Measurements from ENCODE around the gene IL19. TPM values are rescaled to one million over a fixed set of nuclear protein-coding genes. Genes with fewer than 3 reads are reported as not detected.
A peak's percentile ranks its signal among the peaks of the same experiment; 100 is the strongest.

IL19 gene
- total and polyA plus RNA-seq, 4 donors, result not detected

DNA sequence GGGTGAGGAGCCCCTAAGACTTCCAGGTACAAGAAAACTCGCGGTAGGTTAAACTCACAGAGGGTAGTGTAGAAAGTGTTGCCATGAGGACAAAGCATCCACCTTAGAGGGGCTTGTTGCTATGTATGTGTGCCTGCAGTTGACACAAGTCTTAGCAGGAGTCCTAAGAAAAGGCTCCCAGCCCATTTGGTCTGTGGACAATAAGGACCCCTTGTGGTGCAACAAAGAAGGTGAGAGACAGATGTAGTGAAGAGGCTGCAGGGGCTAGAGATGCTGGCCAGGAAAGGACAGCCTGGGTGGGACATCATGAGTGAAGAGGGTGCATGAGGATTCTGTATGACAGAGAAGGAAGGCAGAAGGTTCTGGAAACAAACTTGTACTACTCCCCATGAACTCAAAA is 38.0 kb downstream of the IL19 start:
- Histone ChIP-seq H3K4me1 (ENCODE audit: control insufficient read depth in 4 of 4, insufficient read depth in 4 of 4, low read length in 3 of 4) (no peaks in the 10 kb centered on the region), H3K27me3 (ENCODE audit: control insufficient read depth in 4 of 4, insufficient read depth in 4 of 4, low read length in 3 of 4) (no peaks in the 10 kb centered on the region), H3K9ac (ENCODE audit: low read depth in 1 of 2, low read length in 2 of 2) (no peak overlapping the region), H3K36me3 (ENCODE audit: control insufficient read depth in 4 of 4, insufficient read depth in 3 of 4, low read depth in 1 of 4, low read length in 3 of 4) (no peaks in the 10 kb centered on the region), H3K9me3 (ENCODE audit: control insufficient read depth in 4 of 4, low read length in 3 of 4) (peaks cover 3 to 23% (median 9%) of the 10 kb centered on the region in 4 donors), H3K27ac (ENCODE audit: low read depth in 1 of 2, low read length in 2 of 2) (no peak overlapping the region), H3K4me3 (ENCODE audit: low read depth in 1 of 3, low read length in 3 of 3) (no peak overlapping the region)
- WGBS, result 61% methylated on average over 2 of the region's 2 CpGs
- no peak for DNase-seq (ENCODE audit: low spot score)
- TF ChIP-seq TAF1 (conservative IDR thresholded peaks at IDR 0.05), result no peak
- no peak for TF ChIP-seq HNF4G (IDR thresholded peaks at IDR 0.05)
- TF ChIP-seq, protein P1, sequence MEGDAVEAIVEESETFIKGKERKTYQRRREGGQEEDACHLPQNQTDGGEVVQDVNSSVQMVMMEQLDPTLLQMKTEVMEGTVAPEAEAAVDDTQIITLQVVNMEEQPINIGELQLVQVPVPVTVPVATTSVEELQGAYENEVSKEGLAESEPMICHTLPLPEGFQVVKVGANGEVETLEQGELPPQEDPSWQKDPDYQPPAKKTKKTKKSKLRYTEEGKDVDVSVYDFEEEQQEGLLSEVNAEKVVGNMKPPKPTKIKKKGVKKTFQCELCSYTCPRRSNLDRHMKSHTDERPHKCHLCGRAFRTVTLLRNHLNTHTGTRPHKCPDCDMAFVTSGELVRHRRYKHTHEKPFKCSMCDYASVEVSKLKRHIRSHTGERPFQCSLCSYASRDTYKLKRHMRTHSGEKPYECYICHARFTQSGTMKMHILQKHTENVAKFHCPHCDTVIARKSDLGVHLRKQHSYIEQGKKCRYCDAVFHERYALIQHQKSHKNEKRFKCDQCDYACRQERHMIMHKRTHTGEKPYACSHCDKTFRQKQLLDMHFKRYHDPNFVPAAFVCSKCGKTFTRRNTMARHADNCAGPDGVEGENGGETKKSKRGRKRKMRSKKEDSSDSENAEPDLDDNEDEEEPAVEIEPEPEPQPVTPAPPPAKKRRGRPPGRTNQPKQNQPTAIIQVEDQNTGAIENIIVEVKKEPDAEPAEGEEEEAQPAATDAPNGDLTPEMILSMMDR (IDR thresholded peaks at IDR 0.05; ENCODE audit: low read depth, low read length, missing input control), result peak; percentile 25
- no peak for TF ChIP-seq GABPA (IDR thresholded peaks at IDR 0.05 in 1 of 2, conservative IDR thresholded peaks at IDR 0.05 in 1 of 2)
- no peak for TF ChIP-seq RXRA (IDR thresholded peaks at IDR 0.05)
- TF ChIP-seq FOXA1 (IDR thresholded peaks at IDR 0.05), result no peak
- TF ChIP-seq MAX (IDR thresholded peaks at IDR 0.05), result no peak
- TF ChIP-seq NR2F2 (IDR thresholded peaks at IDR 0.05), result no peak
- TF ChIP-seq RAD21 (IDR thresholded peaks at IDR 0.05), result peak; percentile 68 to 70
- TF ChIP-seq, protein P2, sequence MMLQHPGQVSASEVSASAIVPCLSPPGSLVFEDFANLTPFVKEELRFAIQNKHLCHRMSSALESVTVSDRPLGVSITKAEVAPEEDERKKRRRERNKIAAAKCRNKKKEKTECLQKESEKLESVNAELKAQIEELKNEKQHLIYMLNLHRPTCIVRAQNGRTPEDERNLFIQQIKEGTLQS (IDR thresholded peaks at IDR 0.05), result no peak
- no peak for TF ChIP-seq YY1 (IDR thresholded peaks at IDR 0.05)
- no peak for TF ChIP-seq EGR1 (IDR thresholded peaks at IDR 0.05; ENCODE audit: low read depth in 2 of 2)
- no peak for TF ChIP-seq SP1 (IDR thresholded peaks at IDR 0.05)
- no peak for TF ChIP-seq ZBTB33 (IDR thresholded peaks at IDR 0.05)
- no peak for TF ChIP-seq REST (IDR thresholded peaks at IDR 0.05)

DNA sequence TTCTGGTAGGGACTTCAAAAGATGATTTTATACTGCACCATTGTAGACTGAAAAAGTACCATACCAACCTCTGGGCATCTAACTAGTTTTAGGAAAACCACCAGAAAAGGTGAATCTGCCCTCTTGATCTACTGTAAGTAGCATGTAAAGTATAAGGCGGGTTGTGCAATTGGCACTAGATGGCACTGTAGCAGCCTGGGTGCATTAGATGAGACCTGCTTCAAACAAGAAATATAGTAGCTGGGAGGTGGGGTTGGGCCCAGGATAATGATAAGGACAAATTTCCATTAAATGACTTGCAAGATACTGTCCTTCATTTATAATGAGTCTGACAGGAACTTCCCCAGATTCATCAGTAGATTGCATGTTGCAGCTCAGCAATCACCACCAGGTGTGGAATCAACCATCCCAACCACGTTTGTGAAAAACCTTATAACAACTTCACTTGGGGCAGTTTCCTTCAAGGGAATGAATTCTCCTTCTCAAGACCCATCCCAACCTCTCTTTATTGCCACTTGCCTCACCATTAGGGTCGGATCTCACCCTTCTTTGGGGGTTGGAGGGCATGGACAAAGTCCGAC is 39.0 kb downstream of the IL19 start:
- Histone ChIP-seq H3K4me1 (ENCODE audit: control insufficient read depth in 4 of 4, insufficient read depth in 4 of 4, low read length in 3 of 4) (peaks cover 0 to 1% (median 0%) of the 10 kb centered on the region in 4 donors), H3K9ac (ENCODE audit: low read depth in 1 of 2, low read length in 2 of 2) (no peak overlapping the region), H3K27me3 (ENCODE audit: control insufficient read depth in 4 of 4, insufficient read depth in 4 of 4, low read length in 3 of 4) (no peaks in the 10 kb centered on the region), H3K36me3 (ENCODE audit: control insufficient read depth in 4 of 4, insufficient read depth in 3 of 4, low read depth in 1 of 4, low read length in 3 of 4) (no peaks in the 10 kb centered on the region), H3K4me3 (ENCODE audit: low read depth in 1 of 3, low read length in 3 of 3) (no peak overlapping the region), H3K27ac (ENCODE audit: low read depth in 1 of 2, low read length in 2 of 2) (no peak overlapping the region), H3K9me3 (ENCODE audit: control insufficient read depth in 4 of 4, low read length in 3 of 4) (peaks cover 3 to 31% (median 12%) of the 10 kb centered on the region in 4 donors)
- WGBS, result 65% methylated on average over 4 of the region's 4 CpGs
- TF ChIP-seq RAD21 (IDR thresholded peaks at IDR 0.05) (peak; percentile 64 to 65), SP1 (IDR thresholded peaks at IDR 0.05) (no peak), JUND (IDR thresholded peaks at IDR 0.05) (no peak)
- DNase-seq (ENCODE audit: low spot score), result no peak

Measured in liver (tissue), 9 donors.